ENCODE results near the gene OTOS. TPM values are rescaled to one million over a fixed set of nuclear protein-coding genes. Genes with fewer than 3 reads are reported as not detected.

The OTOS gene
- total RNA-seq, 2 experiments from 2014 or later: not detected

GRCh38 chr2:240131941-240132650 is 8.4 kb downstream of the OTOS start:
- ATAC-seq: no peak
- Mint-ChIP-seq H3K27ac (no peak overlapping the region), H3K4me1 (peaks cover 23% of the 10 kb centered on the region), H3K4me3 (no peak overlapping the region), H3K27me3 (no peaks in the 10 kb centered on the region), H3K9me3 (ENCODE audit: low read depth) (no peaks in the 10 kb centered on the region), H3K36me3 (ENCODE audit: low read depth) (peaks cover 49% of the 10 kb centered on the region)
- no peak for DNase-seq
- ChIA-PET CTCF (no interaction called here), POLR2A (no interaction called here)
- intact Hi-C loops (cut with DNase I, micrococcal nuclease): loop anchor here in 1 of 2 experiments (10.0 kb wide), 1 partner anchor 303 kb away; the partner anchor contains the start of gene GPC1

GRCh38 chr2:240131296-240131695 is 9.2 kb downstream of the OTOS start:
- no peaks in the 10 kb centered on the region for H3K27me3 Mint-ChIP-seq
- CTCF ChIA-PET: no interaction called here
- intact Hi-C loops (cut with DNase I, micrococcal nuclease): loop anchor here in 1 of 2 experiments (10.0 kb wide), 1 partner anchor 304 kb away; the partner anchor contains the start of gene GPC1
- DNase-seq: no peak
- POLR2A ChIA-PET: no interaction called here
- H3K36me3 Mint-ChIP-seq (ENCODE audit: low read depth): peaks cover 49% of the 10 kb centered on the region
- no peaks in the 10 kb centered on the region for H3K9me3 Mint-ChIP-seq (ENCODE audit: low read depth)
- no peak overlapping the region for H3K4me3 Mint-ChIP-seq
- peaks cover 17% of the 10 kb centered on the region for H3K4me1 Mint-ChIP-seq
- no peak overlapping the region for H3K27ac Mint-ChIP-seq
- ATAC-seq: no peak

DNA sequence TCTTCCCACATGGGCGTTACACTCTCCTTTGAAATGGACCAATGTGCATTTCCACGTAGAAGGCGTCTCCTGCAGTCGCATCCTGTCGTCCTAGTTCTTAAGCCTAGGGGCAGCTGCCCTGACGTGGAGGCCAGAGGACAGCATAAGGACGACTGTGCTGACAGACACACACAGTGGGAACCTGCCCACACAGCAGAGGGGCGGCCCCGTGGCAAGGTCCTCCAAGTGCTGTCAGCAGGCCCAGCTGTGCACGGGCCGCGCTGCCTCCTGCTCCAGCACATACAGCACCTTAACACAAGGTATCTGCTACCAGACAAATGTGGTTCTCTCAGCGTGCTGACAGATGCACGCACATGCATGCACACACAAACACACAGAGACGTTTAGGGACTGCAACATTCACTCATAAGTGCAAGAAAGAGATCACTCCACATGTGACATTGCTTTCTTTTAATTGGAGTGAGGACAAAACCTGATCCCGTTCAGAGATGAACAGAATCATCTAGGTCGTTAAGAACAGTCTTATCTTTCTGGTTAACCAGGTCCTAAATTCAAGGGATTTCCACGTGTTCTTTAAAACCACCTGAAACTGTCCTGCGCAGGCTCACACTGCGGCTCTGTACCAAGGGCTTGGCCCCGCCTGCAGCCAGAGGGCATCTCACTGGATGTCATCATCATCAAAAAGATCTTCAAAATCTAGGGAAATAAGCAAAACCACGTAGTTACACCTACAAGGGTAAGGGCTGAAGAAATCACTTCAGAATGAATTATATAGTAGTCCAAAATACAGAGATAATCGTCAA is 9.9 kb downstream of the OTOS start:
- ChIA-PET CTCF (interaction anchor here (0.9 to 1.2 kb wide), 2 partner anchors 22 to 31 kb away, joined by 3 to 4 read pairs; no protein-coding TSS in a partner anchor), POLR2A (interaction anchor here (0.6 kb wide), 1 partner anchor 9 kb away, joined by 4 read pairs; no protein-coding TSS in a partner anchor)
- Mint-ChIP-seq H3K4me1 (peaks cover 16% of the 10 kb centered on the region), H3K27me3 (no peaks in the 10 kb centered on the region), H3K27ac (no peak overlapping the region), H3K36me3 (ENCODE audit: low read depth) (peaks cover 51% of the 10 kb centered on the region), H3K9me3 (ENCODE audit: low read depth) (no peaks in the 10 kb centered on the region), H3K4me3 (no peak overlapping the region)
- DNase-seq (no peak), ATAC-seq (no peak)
- intact Hi-C loops (cut with DNase I, micrococcal nuclease): loop anchor here in 1 of 2 experiments (10.0 kb wide), 1 partner anchor 304 kb away; the partner anchor contains the start of gene GPC1

- ATAC-seq (no peak), DNase-seq (no peak)
- CTCF ChIA-PET: interaction anchor here (0.7 to 1.2 kb wide), 3 partner anchors 23 to 478 kb away, joined by 3 to 4 read pairs (median 4); no protein-coding TSS in a partner anchor
- POLR2A ChIA-PET: interaction anchor here (0.6 kb wide), 1 partner anchor 10 kb away, joined by 4 read pairs; no protein-coding TSS in a partner anchor
- Mint-ChIP-seq H3K27ac (no peak overlapping the region), H3K36me3 (ENCODE audit: low read depth) (peaks cover 55% of the 10 kb centered on the region), H3K27me3 (no peaks in the 10 kb centered on the region), H3K4me1 (peaks cover 10% of the 10 kb centered on the region), H3K4me3 (no peak overlapping the region), H3K9me3 (ENCODE audit: low read depth) (no peaks in the 10 kb centered on the region)
- intact Hi-C loops (cut with DNase I, micrococcal nuclease): loop anchor here in 1 of 2 experiments (10.0 kb wide), 1 partner anchor 305 kb away; the partner anchor contains the start of gene GPC1
Measured at GRCh38 chr2:240129731-240130392, 10.6 kb downstream of the OTOS start.

DNA sequence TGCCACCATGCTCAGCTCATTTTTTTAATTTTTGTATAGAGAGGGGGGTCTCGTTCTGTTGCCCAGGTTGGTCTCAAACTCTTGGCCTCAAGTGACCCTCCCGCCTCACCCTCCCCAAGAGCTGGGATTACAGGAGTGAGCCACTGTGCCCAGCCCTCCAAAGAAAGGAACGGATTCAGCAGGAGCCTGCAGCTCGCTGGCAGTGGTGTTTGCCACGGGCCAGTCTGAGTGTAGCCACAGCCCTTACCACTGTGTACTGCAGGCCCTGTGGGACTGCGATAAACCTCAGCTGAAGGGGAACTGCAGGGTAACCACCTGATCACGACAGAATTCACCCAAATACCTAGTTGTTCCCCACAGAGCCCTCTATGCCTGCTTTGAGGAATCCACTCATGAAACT is 11.1 kb downstream of the OTOS start:
- no peak overlapping the region for H3K4me3 Mint-ChIP-seq
- DNase-seq: no peak
- ChIA-PET POLR2A (interaction anchor here (0.7 kb wide), 1 partner anchor 625 kb away, joined by 4 read pairs; no protein-coding TSS in a partner anchor), CTCF (interaction anchor here (0.6 to 1.2 kb wide), 3 partner anchors 30 to 1345 kb away, joined by 3 to 4 read pairs (median 3); no protein-coding TSS in a partner anchor)
- H3K36me3 Mint-ChIP-seq (ENCODE audit: low read depth): peaks cover 55% of the 10 kb centered on the region
- intact Hi-C loops (cut with DNase I, micrococcal nuclease): no loop called here
- H3K27ac Mint-ChIP-seq: no peak overlapping the region
- peaks cover 5% of the 10 kb centered on the region for H3K4me1 Mint-ChIP-seq
- ATAC-seq: no peak
- H3K9me3 Mint-ChIP-seq (ENCODE audit: low read depth): no peaks in the 10 kb centered on the region
- H3K27me3 Mint-ChIP-seq: no peaks in the 10 kb centered on the region

GRCh38 chr2:240128608-240129145 is 11.8 kb downstream of the OTOS start:
- ChIA-PET CTCF (interaction anchor here (0.6 to 1.0 kb wide), 3 partner anchors 138 to 1344 kb away, joined by 3 to 4 read pairs (median 4); no protein-coding TSS in a partner anchor), POLR2A (interaction anchor here (0.7 kb wide), 1 partner anchor 625 kb away, joined by 4 read pairs; no protein-coding TSS in a partner anchor)
- intact Hi-C loops (cut with DNase I, micrococcal nuclease): no loop called here
- Mint-ChIP-seq H3K4me1 (no peaks in the 10 kb centered on the region), H3K27me3 (no peaks in the 10 kb centered on the region), H3K4me3 (no peak overlapping the region), H3K27ac (no peak overlapping the region), H3K36me3 (ENCODE audit: low read depth) (peaks cover 50% of the 10 kb centered on the region), H3K9me3 (ENCODE audit: low read depth) (no peaks in the 10 kb centered on the region)
- ATAC-seq (no peak), DNase-seq (no peak)

GRCh38 chr2:240127911-240128607 is 12.4 kb downstream of the OTOS start:
- CTCF ChIA-PET: interaction anchor here (1.0 kb wide), 1 partner anchor 138 kb away, joined by 4 read pairs; no protein-coding TSS in a partner anchor
- H3K36me3 Mint-ChIP-seq (ENCODE audit: low read depth): peaks cover 46% of the 10 kb centered on the region
- intact Hi-C loops (cut with DNase I, micrococcal nuclease): no loop called here
- no peak overlapping the region for H3K27ac Mint-ChIP-seq
- H3K9me3 Mint-ChIP-seq (ENCODE audit: low read depth): no peaks in the 10 kb centered on the region
- no peak overlapping the region for H3K4me3 Mint-ChIP-seq
- DNase-seq: no peak
- POLR2A ChIA-PET: no interaction called here
- H3K27me3 Mint-ChIP-seq: no peaks in the 10 kb centered on the region
- no peaks in the 10 kb centered on the region for H3K4me1 Mint-ChIP-seq
- ATAC-seq: no peak

DNA sequence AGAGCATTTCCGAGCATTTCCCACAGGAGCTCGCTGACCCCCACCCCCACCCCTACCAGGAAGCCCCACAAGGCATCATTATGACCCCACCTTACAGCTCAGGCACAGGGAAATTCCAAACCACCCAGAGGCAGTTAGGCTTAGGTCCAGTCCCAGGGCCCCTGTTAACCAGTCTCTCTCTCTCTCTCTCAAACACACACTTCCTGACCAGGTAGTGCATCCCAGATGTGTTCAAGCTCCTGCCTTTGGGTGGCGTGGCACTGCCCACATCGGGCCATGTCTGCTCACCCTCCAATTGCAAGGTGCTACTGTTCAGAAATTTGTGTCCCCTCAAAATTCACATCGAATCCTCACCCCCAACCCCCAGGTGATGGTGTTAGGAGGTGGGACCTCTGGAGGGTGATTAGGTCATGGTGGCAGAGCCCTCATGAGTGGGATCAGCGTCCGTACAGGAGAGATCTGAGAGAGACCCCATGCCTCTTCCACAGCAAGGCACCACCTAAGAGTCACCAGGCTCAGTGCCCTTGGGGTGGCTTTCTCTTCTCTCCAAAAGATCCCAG is 13.2 kb downstream of the OTOS start:
- Mint-ChIP-seq H3K4me3 (no peak overlapping the region), H3K27me3 (no peaks in the 10 kb centered on the region), H3K4me1 (peaks cover 2% of the 10 kb centered on the region), H3K36me3 (ENCODE audit: low read depth) (peaks cover 41% of the 10 kb centered on the region), H3K9me3 (ENCODE audit: low read depth) (no peaks in the 10 kb centered on the region), H3K27ac (no peak overlapping the region)
- intact Hi-C loops (cut with DNase I, micrococcal nuclease): no loop called here
- POLR2A ChIA-PET: no interaction called here
- DNase-seq: no peak
- CTCF ChIA-PET: no interaction called here
- no peak for ATAC-seq

DNA sequence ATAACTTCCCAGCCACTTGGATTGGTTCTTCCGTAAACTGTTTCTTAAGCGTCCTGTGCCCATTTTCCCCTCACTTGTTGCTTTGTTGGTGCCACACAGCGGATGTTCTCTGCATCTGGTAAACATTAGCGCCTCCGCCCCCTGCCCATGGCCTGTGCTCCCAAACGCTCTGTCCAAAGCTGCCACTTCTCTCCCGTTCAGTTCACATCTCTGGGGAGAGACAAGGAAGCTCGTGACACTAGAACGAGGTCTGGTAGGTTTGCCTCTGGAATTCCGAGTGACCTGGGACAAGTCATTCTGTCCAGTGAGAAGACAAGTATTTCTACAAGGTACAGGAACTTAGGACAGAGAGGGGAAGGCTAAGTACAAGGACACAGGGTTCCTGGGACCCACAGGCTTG is 13.7 kb downstream of the OTOS start:
- intact Hi-C loops (cut with DNase I, micrococcal nuclease): no loop called here
- Mint-ChIP-seq H3K9me3 (ENCODE audit: low read depth) (no peaks in the 10 kb centered on the region), H3K27ac (no peak overlapping the region), H3K27me3 (no peaks in the 10 kb centered on the region), H3K36me3 (ENCODE audit: low read depth) (peaks cover 37% of the 10 kb centered on the region), H3K4me3 (no peak overlapping the region), H3K4me1 (peaks cover 4% of the 10 kb centered on the region)
- ChIA-PET POLR2A (no interaction called here), CTCF (interaction anchor here (0.7 kb wide), 1 partner anchor 16 kb away, joined by 3 read pairs; no protein-coding TSS in a partner anchor)
- DNase-seq (no peak), ATAC-seq (no peak)

DNA sequence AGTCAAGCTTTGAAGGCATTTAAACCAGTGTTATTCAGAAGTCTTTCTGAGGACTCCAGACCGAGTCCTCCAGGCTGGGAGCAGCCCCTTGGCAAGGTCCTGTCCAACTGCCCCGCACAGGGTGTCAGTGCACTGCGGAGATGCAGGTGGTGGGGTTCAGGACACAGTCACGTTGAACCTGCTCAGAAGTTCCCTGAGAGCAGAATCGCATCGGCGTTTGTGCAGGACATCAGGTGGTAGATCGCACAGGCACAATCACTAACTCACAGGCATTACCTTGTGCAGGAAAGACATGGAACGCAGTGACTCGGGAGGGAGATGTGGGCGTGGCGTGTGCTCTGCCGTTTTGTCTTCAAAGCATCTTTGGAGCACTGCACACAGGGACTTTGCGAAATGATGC is 14.7 kb downstream of the OTOS start:
- CTCF ChIA-PET: interaction anchor here (0.6 to 0.7 kb wide), 2 partner anchors 15 to 17 kb away, joined by 3 read pairs; no protein-coding TSS in a partner anchor
- H3K27ac Mint-ChIP-seq: no peak overlapping the region
- POLR2A ChIA-PET: no interaction called here
- H3K27me3 Mint-ChIP-seq: no peaks in the 10 kb centered on the region
- peaks cover 31% of the 10 kb centered on the region for H3K36me3 Mint-ChIP-seq (ENCODE audit: low read depth)
- ATAC-seq: no peak
- no peaks in the 10 kb centered on the region for H3K9me3 Mint-ChIP-seq (ENCODE audit: low read depth)
- peaks cover 14% of the 10 kb centered on the region for H3K4me1 Mint-ChIP-seq
- intact Hi-C loops (cut with DNase I, micrococcal nuclease): no loop called here
- H3K4me3 Mint-ChIP-seq: no peak overlapping the region
- DNase-seq: no peak
